BE2C (cell line): ENCODE data around the gene ZHX3.

Source experiments
- DNase-seq: peaks from one replicate; pipeline ENCODE4 v3.0.0-alpha.2; 2020
- H3K27me3 ChIP-seq: fragments of 250-450 bp; sonication (Bioruptor Pico); 2 replicates; pipeline ENCODE4 v1.5.1; 2020; ENCODE audit warnings: mild to moderate bottlenecking
- H3K36me3 ChIP-seq: fragments of 250-450 bp; sonication (Bioruptor Pico); 2 replicates; pipeline ENCODE4 v1.5.1; 2020; ENCODE audit warnings: mild to moderate bottlenecking
- H3K4me1 ChIP-seq: fragments of 250-450 bp; sonication (Bioruptor Pico); 2 replicates; pipeline ENCODE4 v1.5.1; 2020
- H3K4me3 ChIP-seq: 2 replicates; pipeline ENCODE4 v1.5.1; 2011; ENCODE audit warnings: low read depth, low read length
- H3K9me3 ChIP-seq: fragments of 250-450 bp; sonication (Bioruptor Pico); 2 replicates; pipeline ENCODE4 v1.5.1; 2020
- CTCF ChIP-seq: IDR thresholded peaks from 2 replicates; pipeline ENCODE4 v1.5.1; 2012; ENCODE audit warnings: mild to moderate bottlenecking, low read depth, low read length

Gene ZHX3

DNA sequence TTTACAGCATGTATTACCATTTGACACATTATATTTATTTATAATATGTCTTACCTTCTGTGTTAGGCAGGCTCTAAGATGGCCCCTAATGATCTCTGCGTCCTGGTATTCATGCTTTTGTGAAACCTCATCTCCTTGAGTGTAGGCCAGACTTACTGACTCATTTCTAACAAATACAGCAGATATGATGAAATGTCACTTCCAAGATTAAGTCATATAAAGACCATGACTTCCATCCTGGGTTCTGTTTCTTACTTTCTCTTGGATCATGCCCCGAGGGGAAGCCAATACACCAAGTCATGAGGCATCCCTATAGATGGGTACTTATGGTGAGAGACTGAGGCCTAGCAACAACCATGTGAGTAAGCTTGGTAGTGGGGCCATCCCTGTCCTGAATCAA lies 30.2 kb downstream of the ZHX3 start:
- DNase-seq: no peak
- no peak overlapping the region for H3K4me3 ChIP-seq
- H3K36me3 ChIP-seq: no peaks in the 10 kb centered on the region
- H3K9me3 ChIP-seq: no peaks in the 10 kb centered on the region
- H3K27me3 ChIP-seq: no peaks in the 10 kb centered on the region
- no peaks in the 10 kb centered on the region for H3K4me1 ChIP-seq
- TF ChIP-seq CTCF: no peak

- no peak for TF ChIP-seq CTCF
- no peaks in the 10 kb centered on the region for H3K9me3 ChIP-seq
- no peak overlapping the region for H3K4me3 ChIP-seq
- H3K36me3 ChIP-seq: no peaks in the 10 kb centered on the region
- DNase-seq: no peak
- H3K27me3 ChIP-seq: no peaks in the 10 kb centered on the region
- no peaks in the 10 kb centered on the region for H3K4me1 ChIP-seq
Measured at GRCh38 chr20:41286240-41286851, 31.2 kb downstream of the ZHX3 start.

GRCh38 chr20:41279546-41280225 lies 37.8 kb downstream of the ZHX3 start:
- no peak for DNase-seq
- H3K9me3 ChIP-seq: no peaks in the 10 kb centered on the region
- TF ChIP-seq CTCF: no peak
- H3K4me1 ChIP-seq: no peaks in the 10 kb centered on the region
- no peaks in the 10 kb centered on the region for H3K27me3 ChIP-seq
- no peaks in the 10 kb centered on the region for H3K36me3 ChIP-seq
- no peak overlapping the region for H3K4me3 ChIP-seq

DNA sequence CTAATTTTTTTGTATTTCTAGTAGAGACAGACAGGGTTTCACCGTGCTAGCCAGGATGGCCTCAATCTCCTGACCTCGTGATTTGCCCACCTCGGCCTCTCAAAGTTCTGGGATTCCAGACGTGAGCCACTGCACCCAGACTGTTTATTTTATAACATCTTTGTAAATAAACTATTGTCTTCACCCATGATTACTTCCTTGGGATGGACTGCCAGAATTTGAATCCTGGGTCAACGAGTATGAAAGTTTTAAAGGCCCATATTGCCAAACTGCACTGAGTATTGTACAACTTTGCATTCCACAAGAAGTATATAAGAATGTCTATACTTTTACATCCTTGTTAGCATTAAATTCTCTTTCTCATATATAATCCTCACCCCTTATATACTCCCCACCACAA lies 38.6 kb downstream of the ZHX3 start:
- no peaks in the 10 kb centered on the region for H3K36me3 ChIP-seq
- no peaks in the 10 kb centered on the region for H3K9me3 ChIP-seq
- no peak overlapping the region for H3K4me3 ChIP-seq
- peaks cover 6% of the 10 kb centered on the region for H3K4me1 ChIP-seq
- TF ChIP-seq CTCF: no peak
- no peaks in the 10 kb centered on the region for H3K27me3 ChIP-seq
- DNase-seq: no peak

DNA sequence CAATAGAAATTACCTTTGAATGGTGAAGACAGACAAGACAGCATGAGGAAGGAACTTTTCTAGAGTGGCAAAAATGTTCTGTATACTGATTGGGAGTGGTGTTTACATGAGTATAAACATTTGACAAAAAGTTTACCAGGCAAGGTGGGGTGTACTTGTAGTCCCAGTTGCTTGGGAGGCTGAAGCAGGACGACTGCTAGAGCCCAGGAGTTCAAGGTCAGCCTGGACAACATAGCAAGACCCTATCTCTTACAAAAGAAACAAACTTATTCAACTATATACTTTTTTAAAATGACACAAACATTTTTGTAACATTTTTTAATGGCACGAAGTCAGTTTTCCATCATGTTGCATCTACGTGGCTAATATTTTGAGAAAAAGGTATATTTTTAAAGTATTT lies 40.5 kb downstream of the ZHX3 start:
- Histone ChIP-seq H3K9me3 (no peaks in the 10 kb centered on the region), H3K27me3 (no peaks in the 10 kb centered on the region), H3K4me1 (peaks cover 6% of the 10 kb centered on the region), H3K4me3 (no peak overlapping the region), H3K36me3 (no peaks in the 10 kb centered on the region)
- no peak for TF ChIP-seq CTCF
- no peak for DNase-seq

DNA sequence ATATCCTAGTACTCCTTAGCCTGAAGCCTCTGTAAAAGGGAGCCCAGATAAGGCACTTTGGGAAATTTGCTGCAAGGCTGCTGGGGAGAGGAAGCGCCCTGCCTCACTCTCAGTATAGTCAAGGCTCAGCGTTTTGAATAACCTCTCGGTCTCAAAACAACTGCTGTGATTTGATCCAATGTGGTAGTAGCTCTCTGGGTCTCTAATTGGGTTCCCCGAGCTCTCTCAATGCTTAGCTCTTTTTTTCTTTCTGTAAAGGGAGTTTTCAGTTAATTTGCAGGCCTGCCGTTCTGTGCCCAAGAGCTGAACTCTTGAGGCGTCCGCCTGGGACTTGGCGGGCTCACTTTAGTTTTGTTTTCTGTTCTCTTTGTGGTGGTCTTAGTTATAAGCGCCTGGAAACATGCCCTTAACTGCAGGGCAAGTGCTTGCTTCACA lies 41.2 kb downstream of the ZHX3 start:
- Histone ChIP-seq H3K36me3 (no peaks in the 10 kb centered on the region), H3K27me3 (no peaks in the 10 kb centered on the region), H3K4me3 (no peak overlapping the region), H3K9me3 (no peaks in the 10 kb centered on the region), H3K4me1 (peaks cover 6% of the 10 kb centered on the region)
- no peak for TF ChIP-seq CTCF
- no peak for DNase-seq
